Colonic mucosa (tissue), 4 donors: ENCODE measurements around the gene FEM1A. TPM values are rescaled to one million over a fixed set of nuclear protein-coding genes. Genes with fewer than 3 reads are reported as not detected.

ENCODE experiments used
- DNase-seq: peaks from one replicate; pipeline ENCODE4 v3.0.0-alpha.2; 2020
- H3K27ac ChIP-seq: fragments of 200-600 bp; one replicate; pipeline ENCODE4 v1.8.0; 2021
- H3K27me3 ChIP-seq: fragments of 200-600 bp; one replicate; pipeline ENCODE4 v1.8.0; 2021
- H3K36me3 ChIP-seq: fragments of 200-600 bp; one replicate; pipeline ENCODE4 v1.8.0; 2021
- H3K4me1 ChIP-seq: fragments of 200-600 bp; one replicate; pipeline ENCODE4 v1.8.0; 2021; ENCODE audit warnings: mild to moderate bottlenecking
- H3K4me3 ChIP-seq: fragments of 200-600 bp; one replicate; pipeline ENCODE4 v1.8.0; 2021
- H3K9ac ChIP-seq, 2 donors: one replicate each; pipeline ENCODE4 v1.7.0; 2013; ENCODE audit warnings: control low read depth in 2 of 2, low read depth in 2 of 2, low read length in 2 of 2
- H3K9me3 ChIP-seq: fragments of 200-600 bp; one replicate; pipeline ENCODE4 v1.8.0; 2021
- intact Hi-C: fragments of 100-400 bp; cut with DNase I; formaldehyde crosslinking; loops from one replicate; pipeline ENCODE4 v1.14.1; 2022
- total RNA-seq, 2 donors: library from RNA; stranded (reverse); fragmentation: NEBNext Ultra II Directional in 1 of 2; extraction: Animal tissue kit (Norgen Biotek cat#: 25700) in 1 of 2; gene quantifications; one replicate each; pipeline ENCODE4 v1.2.1, GENCODE V29; 2021
- TF ChIP-seq, protein P1 (sequence below): fragments of 200-600 bp; IDR thresholded peaks from one replicate; pipeline ENCODE4 v1.8.0; 2022; ENCODE audit warnings: antibody characterized with exemption, mild to moderate bottlenecking
- donor health status: healthy.
- donor health status: DM: no; HTN: no; CAD: no.
- donor health status: DM: no; HTN: no; CAD: no.

The FEM1A gene
- total RNA-seq, 2 donors from 2014 or later = 10.4 to 13.3 TPM

DNA sequence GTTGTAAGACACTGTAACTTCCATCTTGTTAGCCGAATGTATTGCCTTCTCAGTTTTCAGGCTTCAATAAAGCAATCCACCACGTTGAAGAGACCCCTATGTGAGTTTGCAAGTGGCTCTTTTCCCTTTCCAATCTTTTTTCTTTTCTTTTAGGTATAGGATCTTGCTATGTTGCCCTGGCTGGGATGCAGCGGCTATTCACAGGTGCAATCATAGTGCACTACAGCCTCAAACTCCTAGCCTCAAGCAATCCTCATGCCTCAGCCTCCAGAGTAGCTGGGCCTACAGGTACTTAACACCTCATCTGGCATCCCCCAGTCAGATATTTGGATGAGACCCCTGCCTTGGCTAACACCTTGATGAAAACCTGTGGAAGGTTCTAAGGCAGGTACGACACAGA lies 33.5 kb upstream of the FEM1A start:
- intact Hi-C loops = no loop called here

DNA sequence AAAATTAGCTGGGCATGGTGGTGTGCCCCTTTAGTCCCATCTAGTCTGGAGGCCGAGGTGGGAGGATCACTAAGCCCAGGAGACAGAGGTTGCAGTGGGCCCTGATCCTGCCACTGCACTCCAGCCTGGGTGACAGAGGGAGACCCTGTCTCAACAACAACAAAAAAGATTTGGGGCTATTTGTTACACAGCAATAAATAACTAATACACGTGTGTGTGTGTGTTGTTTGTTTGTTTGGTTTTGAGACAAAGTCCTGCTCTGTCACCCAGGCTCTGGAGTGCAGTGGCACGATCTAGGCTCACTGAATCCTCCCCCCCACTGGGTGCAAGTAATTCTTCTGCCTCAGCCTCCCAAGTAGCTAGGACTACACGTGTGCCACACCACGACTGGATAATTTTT lies 32.9 kb upstream of the FEM1A start:
- intact Hi-C loops = no loop called here
- TF ChIP-seq, protein P1, sequence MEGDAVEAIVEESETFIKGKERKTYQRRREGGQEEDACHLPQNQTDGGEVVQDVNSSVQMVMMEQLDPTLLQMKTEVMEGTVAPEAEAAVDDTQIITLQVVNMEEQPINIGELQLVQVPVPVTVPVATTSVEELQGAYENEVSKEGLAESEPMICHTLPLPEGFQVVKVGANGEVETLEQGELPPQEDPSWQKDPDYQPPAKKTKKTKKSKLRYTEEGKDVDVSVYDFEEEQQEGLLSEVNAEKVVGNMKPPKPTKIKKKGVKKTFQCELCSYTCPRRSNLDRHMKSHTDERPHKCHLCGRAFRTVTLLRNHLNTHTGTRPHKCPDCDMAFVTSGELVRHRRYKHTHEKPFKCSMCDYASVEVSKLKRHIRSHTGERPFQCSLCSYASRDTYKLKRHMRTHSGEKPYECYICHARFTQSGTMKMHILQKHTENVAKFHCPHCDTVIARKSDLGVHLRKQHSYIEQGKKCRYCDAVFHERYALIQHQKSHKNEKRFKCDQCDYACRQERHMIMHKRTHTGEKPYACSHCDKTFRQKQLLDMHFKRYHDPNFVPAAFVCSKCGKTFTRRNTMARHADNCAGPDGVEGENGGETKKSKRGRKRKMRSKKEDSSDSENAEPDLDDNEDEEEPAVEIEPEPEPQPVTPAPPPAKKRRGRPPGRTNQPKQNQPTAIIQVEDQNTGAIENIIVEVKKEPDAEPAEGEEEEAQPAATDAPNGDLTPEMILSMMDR = no peak
- Histone ChIP-seq H3K9ac (no peak overlapping the region), H3K27ac (no peak overlapping the region), H3K4me3 (no peak overlapping the region), H3K4me1 (peaks cover 5% of the 10 kb centered on the region), H3K27me3 (no peaks in the 10 kb centered on the region), H3K9me3 (no peaks in the 10 kb centered on the region), H3K36me3 (no peaks in the 10 kb centered on the region)
- DNase-seq = no peak

More for the DNA sequence above, 33.5 kb upstream of the FEM1A start:
- no peak overlapping the region for H3K4me3 ChIP-seq
- DNase-seq = no peak
- H3K4me1 ChIP-seq = peaks cover 5% of the 10 kb centered on the region
- no peaks in the 10 kb centered on the region for H3K36me3 ChIP-seq
- no peaks in the 10 kb centered on the region for H3K9me3 ChIP-seq
- no peak overlapping the region for H3K9ac ChIP-seq
- H3K27me3 ChIP-seq = no peaks in the 10 kb centered on the region
- TF ChIP-seq, protein P1 = no peak
- no peak overlapping the region for H3K27ac ChIP-seq

DNA sequence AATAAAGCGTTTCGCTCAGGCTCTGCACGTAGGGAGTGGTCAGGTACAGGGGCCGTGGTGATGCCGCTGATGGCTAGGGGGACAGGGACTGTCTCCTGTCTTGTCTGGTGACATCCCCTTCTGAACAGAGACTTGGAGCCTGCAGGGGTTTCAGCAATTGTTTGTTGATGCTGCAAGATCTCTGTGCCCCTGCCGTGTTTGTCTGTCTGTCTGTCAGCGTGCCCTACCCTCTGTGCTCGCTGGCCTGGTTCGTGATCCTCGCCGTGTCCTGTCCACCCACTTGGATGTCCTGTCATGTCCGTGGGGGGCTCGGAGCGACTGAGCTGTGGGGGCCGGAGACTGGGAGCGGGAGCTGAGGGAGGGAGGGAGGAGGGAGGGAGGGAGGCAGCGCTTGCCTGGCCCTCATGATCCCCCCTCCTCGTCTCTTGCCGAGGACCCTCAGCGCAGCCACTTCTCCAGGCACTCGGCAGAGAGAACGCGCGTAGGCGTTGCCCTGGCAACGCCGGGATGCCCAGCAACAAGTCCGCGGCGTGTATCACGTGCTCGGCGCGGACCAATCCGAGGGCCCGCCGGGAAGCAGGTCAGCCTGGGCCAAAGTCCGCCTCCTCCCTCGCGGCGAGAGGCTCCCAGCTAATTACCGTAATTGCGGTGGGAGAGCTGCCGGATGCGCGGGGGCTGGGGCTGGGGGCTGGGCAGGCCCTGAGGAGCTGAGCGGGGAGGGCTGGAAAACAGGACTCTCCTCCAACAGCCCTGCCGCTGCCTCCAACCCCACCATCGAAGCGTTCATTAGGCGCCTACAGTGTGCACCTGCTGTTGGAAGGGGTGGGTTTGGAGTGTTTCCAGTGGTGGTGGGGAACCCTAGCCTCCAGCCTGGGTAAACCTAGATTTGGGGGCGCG lies 31.9 kb upstream of the FEM1A start:
- TF ChIP-seq, protein P1 = no peak
- no peaks in the 10 kb centered on the region for H3K9me3 ChIP-seq
- H3K27me3 ChIP-seq = no peaks in the 10 kb centered on the region
- peak; percentile 91 for DNase-seq
- no peaks in the 10 kb centered on the region for H3K36me3 ChIP-seq
- H3K4me1 ChIP-seq = peaks cover 5% of the 10 kb centered on the region
- H3K9ac ChIP-seq = peak overlapping the region; percentile 58 to 60
- H3K4me3 ChIP-seq = peak overlapping the region; percentile 33
- intact Hi-C loops = no loop called here
- no peak overlapping the region for H3K27ac ChIP-seq

DNA sequence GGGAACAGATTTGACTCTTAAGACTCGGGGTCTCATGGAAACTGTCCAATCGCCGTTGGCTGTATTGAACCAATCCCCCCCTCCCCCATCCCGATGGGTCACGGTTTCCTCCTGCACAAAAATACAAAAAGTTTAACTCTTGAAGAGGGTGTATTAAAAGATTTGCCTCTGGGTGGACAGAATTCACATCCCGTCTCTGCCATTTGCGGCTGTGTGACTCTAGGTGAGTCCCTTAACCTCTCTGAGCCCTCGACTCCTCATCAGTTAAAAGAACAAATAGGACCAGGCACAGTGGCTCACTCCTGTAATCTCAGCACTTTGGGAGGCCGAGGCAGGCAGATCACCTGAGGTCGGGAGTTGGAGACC lies 31.3 kb upstream of the FEM1A start:
- H3K9me3 ChIP-seq = no peaks in the 10 kb centered on the region
- intact Hi-C loops = no loop called here
- TF ChIP-seq, protein P1 = no peak
- H3K4me3 ChIP-seq = peak overlapping the region; percentile 33
- no peak for DNase-seq
- no peaks in the 10 kb centered on the region for H3K27me3 ChIP-seq
- peak overlapping the region; percentile 58 to 60 for H3K9ac ChIP-seq
- no peak overlapping the region for H3K27ac ChIP-seq
- peaks cover 5% of the 10 kb centered on the region for H3K4me1 ChIP-seq
- H3K36me3 ChIP-seq = no peaks in the 10 kb centered on the region

DNA sequence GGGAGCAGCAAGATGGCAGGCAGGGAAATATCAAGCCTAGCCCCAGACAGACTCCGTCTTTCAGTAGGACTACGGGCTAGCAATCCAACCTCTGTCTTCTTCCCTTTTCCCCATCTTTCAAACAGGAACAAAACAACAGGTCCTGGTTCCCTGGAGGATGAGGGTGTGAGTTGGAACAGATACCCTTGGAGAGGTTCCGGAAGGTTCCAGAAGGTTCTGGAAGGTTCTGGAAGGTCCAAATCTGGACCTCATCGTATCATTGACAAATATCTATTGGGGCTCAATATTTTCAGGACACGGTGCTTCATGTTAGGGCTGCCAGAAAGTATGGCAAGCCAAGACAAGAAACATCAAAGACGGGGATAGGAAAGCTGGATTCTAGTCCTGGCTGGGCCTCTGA lies 28.5 kb upstream of the FEM1A start:
- Histone ChIP-seq H3K9ac (no peak overlapping the region), H3K36me3 (no peaks in the 10 kb centered on the region), H3K9me3 (no peaks in the 10 kb centered on the region), H3K27me3 (no peaks in the 10 kb centered on the region), H3K4me3 (no peak overlapping the region), H3K4me1 (peaks cover 5% of the 10 kb centered on the region), H3K27ac (no peak overlapping the region)
- no peak for DNase-seq
- TF ChIP-seq, protein P1 = no peak
- intact Hi-C loops = no loop called here
